ENCODE results near the gene GNAI1.

The GNAI1 gene

DNA sequence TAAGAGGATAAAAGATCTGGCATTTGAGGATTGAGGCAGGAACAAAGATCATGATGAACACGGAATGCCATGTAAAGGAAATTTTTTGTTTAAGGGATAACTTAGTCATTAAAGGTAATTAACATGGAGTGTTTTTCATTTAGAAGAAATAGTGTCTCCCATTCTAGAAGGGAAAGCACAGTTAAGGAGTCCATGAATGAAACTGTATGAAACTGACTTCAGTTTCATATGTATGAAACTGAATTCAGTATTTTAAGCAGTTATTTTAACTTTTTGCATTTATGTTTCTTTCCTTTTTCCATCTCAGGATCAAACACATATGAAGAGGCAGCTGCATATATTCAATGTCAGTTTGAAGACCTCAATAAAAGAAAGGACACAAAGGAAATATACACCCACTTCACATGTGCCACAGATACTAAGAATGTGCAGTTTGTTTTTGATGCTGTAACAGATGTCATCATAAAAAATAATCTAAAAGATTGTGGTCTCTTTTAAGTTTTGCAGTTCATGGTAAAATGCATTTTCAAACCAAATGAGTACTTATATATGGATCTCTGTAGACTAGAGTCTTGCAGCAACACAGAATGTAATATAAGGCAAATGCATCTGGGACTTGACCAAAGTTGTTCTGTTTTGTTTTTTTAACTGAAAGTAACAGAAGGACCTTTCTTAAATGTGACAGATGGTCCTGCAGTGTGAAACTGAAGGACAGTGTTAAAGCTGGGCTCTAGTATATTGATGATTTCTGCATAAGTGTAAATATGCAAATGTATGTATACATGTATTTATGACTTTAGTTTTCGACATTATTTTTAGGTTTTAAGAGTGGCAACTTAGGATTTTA lies 82.6 kb downstream of the GNAI1 start:
- H3K9me3 ChIP-seq (ENCODE audit: control insufficient read depth, insufficient read depth, low read length): no peaks in the 10 kb centered on the region
- no peaks in the 10 kb centered on the region for H3K36me3 ChIP-seq (ENCODE audit: control insufficient read depth, low read length)
- no peak overlapping the region for H3K27ac ChIP-seq (ENCODE audit: low read depth, low read length)
- no peak overlapping the region for H3K4me2 ChIP-seq (ENCODE audit: low read length)
- H4K20me1 ChIP-seq (ENCODE audit: control insufficient read depth, insufficient read depth, low read depth, low read length): no peaks in the 10 kb centered on the region
- H3K79me2 ChIP-seq (ENCODE audit: control insufficient read depth, low read length): no peaks in the 10 kb centered on the region
- no peak overlapping the region for H3K4me3 ChIP-seq (ENCODE audit: low read length)
- no peaks in the 10 kb centered on the region for H3F3A ChIP-seq (ENCODE audit: control insufficient read depth, insufficient read depth)
- no peaks in the 10 kb centered on the region for H3K4me1 ChIP-seq (ENCODE audit: control insufficient read depth, low read length)
- H3K9me2 ChIP-seq (replicated peaks; ENCODE audit: control insufficient read depth, low read length): no peaks in the 10 kb centered on the region
- TF ChIP-seq EZH2phosphoT487 (IDR thresholded peaks at IDR 0.05; ENCODE audit: borderline replicate concordance, low read length): no peak
- TF ChIP-seq, protein P1, sequence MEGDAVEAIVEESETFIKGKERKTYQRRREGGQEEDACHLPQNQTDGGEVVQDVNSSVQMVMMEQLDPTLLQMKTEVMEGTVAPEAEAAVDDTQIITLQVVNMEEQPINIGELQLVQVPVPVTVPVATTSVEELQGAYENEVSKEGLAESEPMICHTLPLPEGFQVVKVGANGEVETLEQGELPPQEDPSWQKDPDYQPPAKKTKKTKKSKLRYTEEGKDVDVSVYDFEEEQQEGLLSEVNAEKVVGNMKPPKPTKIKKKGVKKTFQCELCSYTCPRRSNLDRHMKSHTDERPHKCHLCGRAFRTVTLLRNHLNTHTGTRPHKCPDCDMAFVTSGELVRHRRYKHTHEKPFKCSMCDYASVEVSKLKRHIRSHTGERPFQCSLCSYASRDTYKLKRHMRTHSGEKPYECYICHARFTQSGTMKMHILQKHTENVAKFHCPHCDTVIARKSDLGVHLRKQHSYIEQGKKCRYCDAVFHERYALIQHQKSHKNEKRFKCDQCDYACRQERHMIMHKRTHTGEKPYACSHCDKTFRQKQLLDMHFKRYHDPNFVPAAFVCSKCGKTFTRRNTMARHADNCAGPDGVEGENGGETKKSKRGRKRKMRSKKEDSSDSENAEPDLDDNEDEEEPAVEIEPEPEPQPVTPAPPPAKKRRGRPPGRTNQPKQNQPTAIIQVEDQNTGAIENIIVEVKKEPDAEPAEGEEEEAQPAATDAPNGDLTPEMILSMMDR (IDR thresholded peaks at IDR 0.05; ENCODE audit: low read depth, low read length, poor library complexity, severe bottlenecking): no peak
- no peaks in the 10 kb centered on the region for H3K27me3 ChIP-seq (ENCODE audit: control insufficient read depth, low read length)

DNA sequence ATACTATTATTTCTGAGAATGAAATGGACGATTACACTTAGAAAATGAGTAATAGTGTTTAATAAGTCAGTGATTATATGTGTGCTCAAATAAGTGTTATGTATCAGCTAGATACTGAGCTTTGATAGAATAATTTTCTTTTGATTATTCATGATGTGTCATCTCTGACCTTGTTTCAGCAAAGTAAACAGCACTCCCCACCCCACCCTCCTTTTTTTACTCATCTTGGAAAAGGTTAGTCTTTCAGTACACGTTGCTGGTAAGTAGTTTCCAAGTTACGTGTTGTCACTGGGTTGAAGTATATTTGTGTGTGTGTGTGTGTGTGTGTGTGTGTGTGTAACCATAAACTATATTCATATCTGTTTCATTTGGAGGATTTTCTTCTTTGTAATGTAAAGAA lies 84.1 kb downstream of the GNAI1 start:
- TF ChIP-seq, protein P1 (IDR thresholded peaks at IDR 0.05; ENCODE audit: low read depth, low read length, poor library complexity, severe bottlenecking): no peak
- no peak for TF ChIP-seq EZH2phosphoT487 (IDR thresholded peaks at IDR 0.05; ENCODE audit: borderline replicate concordance, low read length)
- Histone ChIP-seq H4K20me1 (ENCODE audit: control insufficient read depth, insufficient read depth, low read depth, low read length) (no peaks in the 10 kb centered on the region), H3K27ac (ENCODE audit: low read depth, low read length) (no peak overlapping the region), H3K4me2 (ENCODE audit: low read length) (no peak overlapping the region), H3K36me3 (ENCODE audit: control insufficient read depth, low read length) (no peaks in the 10 kb centered on the region), H3K4me3 (ENCODE audit: low read length) (no peak overlapping the region), H3K79me2 (ENCODE audit: control insufficient read depth, low read length) (no peaks in the 10 kb centered on the region), H3K9me2 (replicated peaks; ENCODE audit: control insufficient read depth, low read length) (no peaks in the 10 kb centered on the region), H3K9me3 (ENCODE audit: control insufficient read depth, insufficient read depth, low read length) (no peaks in the 10 kb centered on the region), H3K27me3 (ENCODE audit: control insufficient read depth, low read length) (no peaks in the 10 kb centered on the region), H3F3A (ENCODE audit: control insufficient read depth, insufficient read depth) (no peaks in the 10 kb centered on the region), H3K4me1 (ENCODE audit: control insufficient read depth, low read length) (no peaks in the 10 kb centered on the region)

DNA sequence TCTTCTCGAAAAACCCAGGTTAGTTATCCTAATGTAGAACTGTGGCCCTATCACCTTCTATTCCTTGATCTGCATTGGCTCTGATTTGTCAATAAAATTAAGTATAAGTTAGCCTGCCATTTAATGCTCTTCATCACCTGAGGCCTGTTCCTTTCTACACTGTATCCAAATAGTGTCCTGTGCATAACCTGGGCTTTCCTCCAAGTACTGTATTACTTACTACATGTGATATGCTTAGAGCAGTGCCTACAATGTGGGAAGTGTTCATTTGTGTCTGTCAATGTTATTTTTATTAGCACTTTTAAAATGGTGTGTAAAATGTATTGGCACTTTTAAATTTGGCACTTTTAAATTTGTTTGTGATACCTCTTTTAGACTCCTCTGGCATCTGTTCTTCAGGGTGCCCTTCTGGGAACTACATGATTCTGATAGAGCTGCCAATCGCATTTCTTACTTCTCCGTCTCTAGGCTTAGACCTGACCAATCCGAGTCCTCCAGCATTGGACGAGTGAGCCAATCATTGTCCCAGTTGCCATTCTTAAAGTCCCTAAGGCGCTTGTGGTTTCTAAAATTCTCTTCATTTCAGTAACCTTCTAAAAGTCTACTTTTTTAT lies 85.5 kb downstream of the GNAI1 start:
- Histone ChIP-seq H3K9me2 (replicated peaks; ENCODE audit: control insufficient read depth, low read length) (no peaks in the 10 kb centered on the region), H4K20me1 (ENCODE audit: control insufficient read depth, insufficient read depth, low read depth, low read length) (no peaks in the 10 kb centered on the region), H3K4me2 (ENCODE audit: low read length) (no peak overlapping the region), H3K27ac (ENCODE audit: low read depth, low read length) (no peak overlapping the region), H3K9me3 (ENCODE audit: control insufficient read depth, insufficient read depth, low read length) (no peaks in the 10 kb centered on the region), H3K4me1 (ENCODE audit: control insufficient read depth, low read length) (no peaks in the 10 kb centered on the region), H3K36me3 (ENCODE audit: control insufficient read depth, low read length) (no peaks in the 10 kb centered on the region), H3K27me3 (ENCODE audit: control insufficient read depth, low read length) (no peaks in the 10 kb centered on the region), H3K79me2 (ENCODE audit: control insufficient read depth, low read length) (no peaks in the 10 kb centered on the region), H3K4me3 (ENCODE audit: low read length) (no peak overlapping the region), H3F3A (ENCODE audit: control insufficient read depth, insufficient read depth) (no peaks in the 10 kb centered on the region)
- TF ChIP-seq, protein P1 (IDR thresholded peaks at IDR 0.05; ENCODE audit: low read depth, low read length, poor library complexity, severe bottlenecking): no peak
- TF ChIP-seq EZH2phosphoT487 (IDR thresholded peaks at IDR 0.05; ENCODE audit: borderline replicate concordance, low read length): no peak
